Ovary (tissue), 10 donors: Measurements from ENCODE around the gene LUC7L3. TPM values are rescaled to one million over a fixed set of nuclear protein-coding genes. Genes with fewer than 3 reads are reported as not detected.
A peak's percentile ranks its signal among the peaks of the same experiment; 100 is the strongest.

Experiments used
- DNase-seq, 5 donors: peaks; one replicate each; pipeline ENCODE4 v3.0.0-alpha.2; 2019 to 2020
- H3K27ac ChIP-seq, 2 donors: fragments of 200-600 bp; one replicate each; pipeline versions ENCODE4 v1.5.1 to v1.8.0; 2019 to 2022
- H3K27me3 ChIP-seq: fragments of 200-600 bp; one replicate; pipeline ENCODE4 v1.8.0; 2022
- H3K36me3 ChIP-seq: fragments of 200-600 bp; sonication (generic); one replicate; pipeline ENCODE4 v1.5.1; 2019
- H3K4me1 ChIP-seq: one replicate; pipeline ENCODE4 v1.8.1; 2013; ENCODE audit warnings: mild to moderate bottlenecking, moderate library complexity; ENCODE audit not compliant: insufficient read depth
- H3K4me3 ChIP-seq: fragments of 200-600 bp; sonication (generic); one replicate; pipeline ENCODE4 v1.5.1; 2017
- H3K9me3 ChIP-seq, 2 donors: fragments of 200-600 bp in 1 of 2; sonication (generic) in 1 of 2; one replicate each; pipeline versions ENCODE4 v1.5.1 to v1.8.1; 2013 to 2019; ENCODE audit warnings: mild to moderate bottlenecking in 1 of 2, moderate library complexity in 1 of 2
- CTCF ChIP-seq, 3 donors: fragments of 450-650 bp in 2 of 3; fragments of 200-600 bp in 1 of 3; IDR thresholded peaks; one replicate each; pipeline versions ENCODE4 v1.5.1 to v1.8.0; 2016 to 2022; ENCODE audit warnings: antibody characterized with exemption in 3 of 3, mild to moderate bottlenecking in 1 of 3
- EP300 ChIP-seq: sonication (generic); formaldehyde crosslinking; IDR thresholded peaks from one replicate; pipeline ENCODE4 v1.6.1; 2017; ENCODE audit warnings: antibody characterized with exemption
- POLR2A ChIP-seq: fragments of 450-650 bp; IDR thresholded peaks from one replicate; pipeline ENCODE4 v1.6.1; 2017; ENCODE audit warnings: antibody characterized with exemption, mild to moderate bottlenecking, moderate library complexity
- WGBS, 3 donors: extraction: QIAGEN DNeasy Blood & Tissue Kit in 1 of 3; methylation state at CpG; one replicate each; pipeline versions ENCODE4 v1.1.5 to v1.1.7; 2013 to 2017; 5-methylcytosine and 5-hydroxymethylcytosine counted together
- intact Hi-C, 4 donors: fragments of 100-400 bp; cut with DNase I; formaldehyde crosslinking; loops; one replicate each; pipeline versions ENCODE4 v1.11.0 to v1.15.1; 2022 to 2023
- long read RNA-seq, 3 donors: library from polyadenylated mRNA in 2 of 3; unstranded in 2 of 3; transcript quantifications; one replicate each; pipeline ENCODE4 v2.0.0 and lab custom pipeline, GENCODE V29; 2021 to 2026
- polyA plus RNA-seq, 2 donors: library from polyadenylated mRNA; stranded (reverse); fragments of 200-250 nt in 1 of 2; fragments of 350-450 nt in 1 of 2; fragmentation: Illumina TruSeq in 1 of 2; extraction: RNeasy Lipid Tissue Mini Kit (QIAGEN cat#74804) in 1 of 2; gene quantifications; one replicate each; pipeline ENCODE4 v1.2.3, GENCODE V29; 2013 to 2014
- total RNA-seq, 7 donors: library from RNA; depleted of rRNA in 2 of 7; stranded (reverse); fragments of >200 nt in 2 of 7; fragmentation: NEBNext Ultra II Directional in 3 of 7; extraction: Animal tissue kit (Norgen Biotek cat#: 25700) in 3 of 7; gene quantifications; one replicate each; pipeline versions ENCODE4 v1.1.0 to v1.2.4, GENCODE V29; 2016 to 2023
- donor health status: DM: no; HTN: no; CAD: no; lungs with moderate emphysema.
- donor health status: DM: no; HTN: no; CAD: no.
- donor health status: Bipolar disorder and iron deficiency.
- donor health status: DM: yes; HTN: yes; CAD: no.
- donor health status: DM: no; HTN: no; CAD: no.
- donor health status: DM: yes; HTN: yes; CAD: no.

The LUC7L3 gene
- total RNA-seq, result 100 to 1,000 TPM; 103 to 172 (median 139) TPM
- polyA plus RNA-seq, result 100 to 1,000 TPM in 1 of 2 donors, 10 to 100 TPM in 1; 96.5 to 148 TPM
- long read RNA-seq, donor 1, partial matches to known transcripts, result 106 of 161 reads
- long read RNA-seq, donor 1, other reads (novel, unspliced or antisense), result 49 of 161 reads
- long read RNA-seq, donor 2, full-length matches to known transcripts, result 42 of 136 reads
- long read RNA-seq, donor 2, partial matches to known transcripts, result 94 of 136 reads
- long read RNA-seq, donor 2, other reads (novel, unspliced or antisense), result 0 of 136 reads
- long read RNA-seq, donor 3, full-length matches to known transcripts, result 71 of 111 reads
- long read RNA-seq, donor 3, partial matches to known transcripts, result 15 of 111 reads
- long read RNA-seq, donor 3, other reads (novel, unspliced or antisense), result 25 of 111 reads

- 1 to 2% (median 2%) methylated on average over 65 to 76 of the region's 76 CpGs for WGBS, 3 donors
- Histone ChIP-seq H3K36me3 (no peaks in the 10 kb centered on the region), H3K27ac (peak within 1 kb of the TSS; percentile 78 to 96), H3K27me3 (no peaks in the 10 kb centered on the region), H3K4me3 (peak within 1 kb of the TSS; percentile 74), H3K9me3 (no peaks in the 10 kb centered on the region), H3K4me1 (peaks cover 15% of the 10 kb centered on the region)
- no peak for TF ChIP-seq EP300
- peak; percentile 94 for TF ChIP-seq POLR2A
- TF ChIP-seq CTCF (IDR thresholded peaks at IDR 0.05), result peak in 1 of 3 donors; percentile 15
- DNase-seq, result peak; percentile 92 to 96 (median 93)
- intact Hi-C loops, result no loop called here
These were observed at the start of gene LUC7L3 for GRCh38 chr17:50719144-50719923. TSS of gene LUC7L3 (plus strand) at chr17:50719603. CDS start at chr17:50719733, 130 bp downstream.

DNA sequence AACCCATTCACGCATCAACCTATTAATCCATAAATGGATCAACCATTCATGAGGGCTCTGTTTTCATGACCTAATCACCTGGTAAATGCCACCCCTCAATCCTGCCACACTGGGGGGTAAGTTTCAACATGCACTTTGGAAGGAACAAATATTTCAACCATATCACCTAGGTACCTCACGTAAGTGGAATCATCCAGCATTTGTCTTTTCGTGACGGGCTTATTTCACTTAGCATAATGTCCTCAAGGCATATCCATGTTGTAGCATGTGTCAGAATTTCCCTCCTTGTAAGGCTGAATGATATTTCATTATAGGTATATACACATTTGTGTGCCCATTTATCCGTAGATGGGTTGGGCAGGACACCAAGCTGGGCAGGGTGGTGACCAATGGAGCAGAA lies 47.3 kb upstream of the LUC7L3 start:
- Histone ChIP-seq H3K36me3 (no peaks in the 10 kb centered on the region), H3K27me3 (no peaks in the 10 kb centered on the region), H3K4me3 (no peak overlapping the region), H3K27ac (no peak overlapping the region), H3K4me1 (no peaks in the 10 kb centered on the region), H3K9me3 (no peaks in the 10 kb centered on the region)
- intact Hi-C loops, result no loop called here
- WGBS, 3 donors, result 97 to 99% (median 98%) methylated on average over 5 of the region's 5 CpGs
- DNase-seq, result peak in 1 of 5 donors; percentile 6
- TF ChIP-seq CTCF (IDR thresholded peaks at IDR 0.05), result no peak
- no peak for TF ChIP-seq POLR2A
- TF ChIP-seq EP300, result no peak

GRCh38 chr17:50672831-50673551 lies 46.4 kb upstream of the LUC7L3 start:
- Histone ChIP-seq H3K9me3 (no peaks in the 10 kb centered on the region), H3K27ac (no peak overlapping the region), H3K4me3 (no peak overlapping the region), H3K27me3 (no peaks in the 10 kb centered on the region), H3K36me3 (no peaks in the 10 kb centered on the region), H3K4me1 (no peaks in the 10 kb centered on the region)
- 93 to 96% (median 95%) methylated on average over 20 of the region's 20 CpGs for WGBS, 3 donors
- TF ChIP-seq EP300 (no peak), CTCF (IDR thresholded peaks at IDR 0.05) (no peak), POLR2A (no peak)
- DNase-seq, result peak in 1 of 5 donors; percentile 27
- intact Hi-C loops, result no loop called here

GRCh38 chr17:50675190-50675589 lies 44.2 kb upstream of the LUC7L3 start:
- no peak overlapping the region for H3K27ac ChIP-seq
- no peaks in the 10 kb centered on the region for H3K4me1 ChIP-seq
- H3K36me3 ChIP-seq, result no peaks in the 10 kb centered on the region
- no peaks in the 10 kb centered on the region for H3K9me3 ChIP-seq
- intact Hi-C loops, result no loop called here
- no peaks in the 10 kb centered on the region for H3K27me3 ChIP-seq
- TF ChIP-seq POLR2A (no peak), EP300 (no peak), CTCF (IDR thresholded peaks at IDR 0.05) (no peak)
- no peak overlapping the region for H3K4me3 ChIP-seq
- DNase-seq, result no peak
- 60 to 81% (median 70%) methylated on average over 3 of the region's 3 CpGs for WGBS, 3 donors
